ENCODE results near the gene DUXB.

The DUXB gene

DNA sequence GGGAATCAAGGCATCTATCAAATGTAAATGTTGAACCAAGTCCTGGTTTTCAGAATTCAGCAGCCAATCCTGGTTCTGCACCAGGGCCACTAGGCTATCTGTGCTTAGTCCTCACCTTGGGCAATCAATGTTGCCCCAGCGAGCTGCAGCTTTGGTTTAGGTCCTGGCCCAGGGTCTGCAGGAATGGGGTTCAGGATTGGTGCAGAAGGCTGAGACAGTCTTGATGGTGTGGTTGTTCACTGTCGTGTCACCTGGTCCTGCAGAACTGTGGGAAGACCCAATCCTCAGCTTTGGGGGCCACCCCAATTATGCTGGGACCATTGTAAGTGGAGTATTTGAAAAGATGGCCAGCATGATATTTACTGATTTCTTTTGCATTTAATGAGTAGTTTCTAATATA, 43.1 kb downstream of the DUXB start:
- DNase-seq: no peak

DNA sequence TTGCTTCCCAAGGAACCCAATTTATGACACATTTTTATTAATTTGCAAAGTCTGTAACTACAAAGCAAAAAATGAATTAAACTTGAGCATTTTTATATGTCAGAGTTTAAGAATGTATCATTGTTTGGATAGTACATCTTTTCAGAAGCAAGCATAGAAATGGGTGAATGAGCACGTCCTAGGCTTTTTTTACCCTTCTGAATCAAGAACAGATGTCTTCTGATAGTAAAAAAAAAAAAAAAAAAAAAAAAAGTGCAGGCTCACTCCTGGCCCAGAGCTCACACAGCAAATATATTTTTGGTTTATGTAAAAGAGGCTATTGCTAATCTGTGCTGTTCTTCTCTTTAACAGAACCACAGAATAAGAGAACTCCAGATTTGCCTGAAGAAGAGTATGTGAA, 47.3 kb downstream of the DUXB start:
- DNase-seq: no peak

DNA sequence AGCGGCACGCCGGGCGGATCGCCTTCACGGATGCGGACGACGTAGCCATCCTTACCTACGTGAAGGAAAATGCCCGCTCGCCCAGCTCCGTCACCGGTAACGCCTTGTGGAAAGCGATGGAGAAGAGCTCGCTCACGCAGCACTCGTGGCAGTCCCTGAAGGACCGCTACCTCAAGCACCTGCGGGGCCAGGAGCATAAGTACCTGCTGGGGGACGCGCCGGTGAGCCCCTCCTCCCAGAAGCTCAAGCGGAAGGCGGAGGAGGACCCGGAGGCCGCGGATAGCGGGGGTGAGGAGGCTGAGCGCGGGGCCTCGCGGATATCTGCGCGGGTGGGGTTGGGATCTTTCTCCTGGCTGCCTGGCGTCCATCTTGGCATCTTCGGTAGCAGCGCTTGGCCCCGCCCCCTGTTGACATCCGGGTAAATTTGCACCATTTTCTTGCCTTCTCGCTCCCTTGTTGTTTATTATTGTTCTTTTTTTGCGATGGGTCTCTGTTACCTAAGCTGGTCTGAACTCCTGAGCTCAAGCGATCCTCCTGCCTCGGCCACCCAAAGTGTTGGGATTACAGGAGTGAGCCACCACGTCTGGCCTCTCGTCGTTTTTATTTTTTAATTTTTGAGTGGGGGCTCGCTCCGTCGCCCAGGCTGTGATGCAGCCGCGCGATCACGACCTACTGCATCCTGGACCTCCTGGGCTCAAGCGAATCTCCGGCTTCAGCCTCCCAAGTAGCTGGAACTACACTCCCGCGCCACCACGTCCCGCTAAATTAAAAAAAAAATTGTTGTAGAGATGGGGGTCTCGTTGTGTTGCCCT, 52.8 kb downstream of the DUXB start:
- peak; percentile 84 to 88 for DNase-seq

DNA sequence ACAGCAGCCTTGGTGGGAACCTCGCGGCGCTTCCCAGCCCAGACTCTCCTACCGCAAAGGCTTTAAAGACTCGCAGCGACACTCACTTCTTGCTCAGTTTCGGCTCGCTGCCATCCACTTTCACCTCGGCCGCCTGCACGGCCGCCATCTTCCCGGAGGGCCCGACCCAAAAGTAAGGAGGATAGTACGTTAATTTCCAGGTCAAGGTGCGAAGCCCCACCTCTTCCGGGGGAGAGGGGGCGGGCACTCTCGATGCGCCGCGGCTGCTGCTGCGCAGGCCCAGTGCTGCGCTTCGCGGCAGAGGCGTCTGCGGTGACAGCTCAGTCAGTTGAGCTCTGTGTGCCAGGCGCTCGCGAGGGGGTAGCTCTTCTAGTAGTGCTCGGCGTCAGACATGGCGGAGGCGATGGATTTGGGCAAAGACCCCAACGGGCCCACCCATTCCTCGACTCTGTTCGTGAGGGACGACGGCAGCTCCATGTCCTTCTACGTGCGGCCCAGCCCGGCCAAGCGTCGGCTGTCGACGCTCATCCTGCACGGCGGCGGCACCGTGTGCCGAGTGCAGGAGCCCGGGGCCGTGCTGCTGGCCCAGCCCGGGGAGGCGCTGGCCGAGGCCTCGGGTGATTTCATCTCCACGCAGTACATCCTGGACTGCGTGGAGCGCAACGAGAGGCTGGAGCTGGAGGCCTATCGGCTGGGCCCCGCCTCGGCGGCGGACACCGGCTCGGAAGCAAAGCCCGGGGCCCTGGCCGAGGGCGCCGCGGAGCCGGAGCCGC, 53.6 kb downstream of the DUXB start, which contains the start of the genes KARS1 and TERF2IP:
KARS1 (minus strand) TSS at position 174 of the 773 bp plus-strand sequence; CDS start at position 148, 26 bp downstream.
TERF2IP (plus strand) TSS at position 282 of the 773 bp plus-strand sequence; CDS start at position 392, 110 bp downstream.
- peak; percentile 95 to 96 for DNase-seq

DNA sequence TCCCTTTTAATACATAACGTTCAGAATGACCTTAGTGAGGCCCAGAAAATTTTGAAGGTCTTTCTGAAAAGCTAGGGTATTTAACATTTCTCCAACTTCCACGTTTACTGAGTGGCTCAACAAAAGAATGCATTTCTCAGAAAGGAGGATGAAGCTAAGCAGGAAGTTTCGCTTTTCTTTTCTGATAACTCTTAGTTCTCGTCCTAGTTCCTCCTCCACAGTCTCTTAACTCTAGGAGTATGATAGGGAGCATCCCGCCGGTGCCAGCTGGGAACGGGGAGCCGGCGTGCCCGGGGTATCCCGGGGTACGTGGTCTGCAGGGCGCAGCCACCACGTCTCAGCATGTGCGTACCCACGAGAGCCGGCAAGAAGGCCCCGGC, 54.2 kb downstream of the DUXB start:
- DNase-seq: peak in 1 of 2 donors; percentile 45

DNA sequence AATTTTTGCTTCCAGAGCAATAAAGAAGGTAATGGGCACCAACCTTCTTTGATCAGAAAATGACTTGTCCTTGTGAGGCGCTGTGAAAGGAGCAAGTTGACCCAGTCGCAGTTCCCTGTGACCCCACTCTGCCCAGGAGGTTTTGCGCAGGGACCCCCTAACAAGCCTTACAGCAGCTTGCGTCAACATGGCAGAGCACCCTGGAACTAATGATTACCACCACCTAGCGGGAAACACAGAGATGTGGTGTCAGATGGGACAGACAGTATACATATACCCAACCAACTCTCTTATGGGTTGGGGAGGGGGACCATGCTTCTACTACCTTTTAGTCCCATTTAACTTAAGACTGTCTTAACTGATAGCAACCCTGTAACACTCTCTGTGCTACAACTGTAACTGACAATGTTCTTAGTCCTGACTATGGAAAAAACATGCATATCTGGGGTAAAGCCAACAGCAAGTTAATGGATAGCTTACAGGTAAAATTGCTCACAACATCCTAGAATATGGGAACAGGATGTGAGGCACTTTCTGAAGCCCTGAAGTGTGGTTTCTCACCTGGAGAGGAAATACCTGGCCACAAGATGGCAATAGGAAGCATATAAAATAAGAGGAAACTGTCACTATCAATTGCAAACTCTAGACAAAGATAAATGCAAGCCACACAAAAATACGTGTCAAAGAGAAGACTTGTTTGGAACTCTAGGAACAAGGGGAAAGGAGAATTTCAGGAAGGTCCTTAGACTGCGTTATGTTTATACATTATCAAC, 56.8 kb downstream of the DUXB start:
- DNase-seq: peak in 1 of 2 donors; percentile 54
